Activated CD4-positive, CD25-positive, alpha-beta regulatory T cell treated with anti-CD3 and anti-CD28 coated beads, Interleukin-2, amount 50 U/mL, for 16 hours (primary cell): ENCODE data around the gene ZNF668.
"Not testable (repeated sequence)": the region's sequence is repeated elsewhere in the genome, so short reads cannot be mapped to it uniquely, and the experiment has no call there.

ENCODE experiments used
- DNase-seq: peaks from one replicate; pipeline ENCODE4 v3.0.0-alpha.2; 2020; ENCODE audit warnings: low read depth, low spot score

The ZNF668 gene

DNA sequence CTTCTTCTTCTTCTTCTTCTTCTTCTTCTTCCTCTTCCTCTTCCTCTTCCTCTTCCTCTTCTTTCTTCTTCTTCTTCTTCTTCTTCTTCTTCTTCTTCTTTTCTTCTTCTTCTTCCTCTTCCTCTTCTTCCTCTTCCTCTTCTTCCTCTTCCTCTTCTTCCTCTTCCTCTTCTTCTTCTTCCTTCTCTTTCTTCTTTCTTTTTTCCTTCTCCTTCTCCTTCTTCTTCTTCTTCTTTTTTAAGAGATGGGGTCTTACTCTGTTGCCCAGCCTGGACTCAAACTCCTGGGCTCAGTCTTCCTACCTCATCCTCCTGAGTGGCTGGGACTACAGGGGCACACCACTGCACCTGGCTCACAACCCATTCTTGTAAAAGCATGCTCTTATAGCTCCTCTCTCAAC, 60.7 kb downstream of the ZNF668 start:
- not testable (repeated sequence) for DNase-seq

DNA sequence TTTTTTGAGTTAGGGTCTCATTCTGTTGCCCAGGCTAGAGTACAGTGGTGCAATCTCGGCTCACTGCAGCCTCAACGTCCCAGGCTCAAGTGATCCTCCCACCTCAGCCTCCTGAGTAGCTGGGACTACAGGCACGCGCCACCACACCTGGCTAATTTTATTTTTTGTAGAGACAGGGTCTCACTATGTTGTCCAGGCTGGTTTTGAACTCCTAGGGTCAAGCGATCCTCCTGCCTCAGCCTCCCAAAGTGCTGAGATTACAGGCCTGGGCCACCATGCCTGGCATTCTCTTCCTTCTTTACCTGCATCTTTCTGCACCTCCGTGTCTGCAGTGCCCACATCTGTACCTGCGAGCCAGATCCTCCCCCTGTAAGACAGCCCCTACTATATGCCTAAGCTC, 62.2 kb downstream of the ZNF668 start:
- not testable (repeated sequence) for DNase-seq
